SU-DHL-6 (cell line): ENCODE results near the gene SUGP1.

Experiments used
- H2AFZ ChIP-seq: fragments of 200-600 bp; sonication (generic); 2 replicates; pipeline ENCODE4 v1.6.1; 2014; ENCODE audit warnings: low read depth, mild to moderate bottlenecking, moderate library complexity, mixed read lengths, antibody characterized with exemption, low read length; ENCODE audit not compliant: severe bottlenecking
- H3F3A ChIP-seq: fragments of 200-600 bp; shearing (Covaris generic); 2 replicates; pipeline ENCODE4 v1.6.0; 2016; ENCODE audit warnings: antibody characterized with exemption, mild to moderate bottlenecking; ENCODE audit not compliant: insufficient read depth
- H3K27ac ChIP-seq: fragments of 200-600 bp; sonication (generic); 2 replicates; pipeline ENCODE4 v1.5.1; 2016; ENCODE audit warnings: low read depth, mild to moderate bottlenecking, low read length, moderate library complexity, mixed read lengths
- H3K27me3 ChIP-seq: fragments of 200-600 bp; sonication (generic), shearing (Covaris generic); 2 replicates; pipeline ENCODE4 v1.6.0; 2014; ENCODE audit warnings: mild to moderate bottlenecking, low read length
- H3K36me3 ChIP-seq: fragments of 200-600 bp; sonication (generic); 2 replicates; pipeline ENCODE4 v1.6.1; 2014; ENCODE audit warnings: mild to moderate bottlenecking, low read length, mixed read lengths
- H3K4me2 ChIP-seq: fragments of 300-600, 200-600 bp; shearing (Covaris generic), sonication (generic); 2 replicates; pipeline ENCODE4 v1.6.0; 2014; ENCODE audit warnings: low read length, low read depth, mild to moderate bottlenecking; ENCODE audit not compliant: poor library complexity, severe bottlenecking
- H3K4me3 ChIP-seq: fragments of 200-600 bp; sonication (generic); 2 replicates; pipeline ENCODE4 v1.5.1; 2014; ENCODE audit warnings: antibody characterized with exemption, low read length, mild to moderate bottlenecking, mixed read lengths; ENCODE audit not compliant: insufficient read depth, poor library complexity, severe bottlenecking
- H3K79me2 ChIP-seq: fragments of 200-600 bp; sonication (generic); 2 replicates; pipeline ENCODE4 v1.6.1; 2014; ENCODE audit warnings: mild to moderate bottlenecking, low read length, moderate library complexity; ENCODE audit not compliant: insufficient read depth
- H3K9ac ChIP-seq: fragments of 200-600 bp; sonication (generic); 2 replicates; pipeline ENCODE4 v1.7.0; 2014; ENCODE audit warnings: mild to moderate bottlenecking, low read length
- H3K9me2 ChIP-seq: fragments of 200-600 bp; sonication (generic); replicated peaks from 2 replicates; pipeline ENCODE4 v1.6.1; 2014; ENCODE audit warnings: low read length; ENCODE audit not compliant: insufficient read depth
- H3K9me3 ChIP-seq: fragments of 200-600 bp; sonication (generic); 2 replicates; pipeline ENCODE4 v1.6.1; 2014; ENCODE audit warnings: low read length, mixed read lengths; ENCODE audit not compliant: insufficient read depth
- H4K20me1 ChIP-seq: fragments of 200-600 bp; sonication (generic); 2 replicates; pipeline ENCODE4 v1.6.1; 2014; ENCODE audit warnings: low read depth, mild to moderate bottlenecking, antibody characterized with exemption, low read length, moderate library complexity, mixed read lengths
- EZH2phosphoT487 ChIP-seq: fragments of 200-600 bp; sonication (generic), shearing (Covaris generic); conservative IDR thresholded peaks from 2 replicates; pipeline ENCODE4 v1.6.1; 2018; ENCODE audit warnings: mild to moderate bottlenecking, antibody characterized with exemption, low read length, moderate library complexity, mixed read lengths
- TF ChIP-seq, protein P1 (sequence below): fragments of 200-600 bp; sonication (generic); IDR thresholded peaks from one replicate; pipeline ENCODE4 v1.5.1; 2017; ENCODE audit warnings: antibody characterized with exemption, mild to moderate bottlenecking, low read length, moderate library complexity; ENCODE audit not compliant: insufficient read depth, poor library complexity, severe bottlenecking

The SUGP1 gene

DNA sequence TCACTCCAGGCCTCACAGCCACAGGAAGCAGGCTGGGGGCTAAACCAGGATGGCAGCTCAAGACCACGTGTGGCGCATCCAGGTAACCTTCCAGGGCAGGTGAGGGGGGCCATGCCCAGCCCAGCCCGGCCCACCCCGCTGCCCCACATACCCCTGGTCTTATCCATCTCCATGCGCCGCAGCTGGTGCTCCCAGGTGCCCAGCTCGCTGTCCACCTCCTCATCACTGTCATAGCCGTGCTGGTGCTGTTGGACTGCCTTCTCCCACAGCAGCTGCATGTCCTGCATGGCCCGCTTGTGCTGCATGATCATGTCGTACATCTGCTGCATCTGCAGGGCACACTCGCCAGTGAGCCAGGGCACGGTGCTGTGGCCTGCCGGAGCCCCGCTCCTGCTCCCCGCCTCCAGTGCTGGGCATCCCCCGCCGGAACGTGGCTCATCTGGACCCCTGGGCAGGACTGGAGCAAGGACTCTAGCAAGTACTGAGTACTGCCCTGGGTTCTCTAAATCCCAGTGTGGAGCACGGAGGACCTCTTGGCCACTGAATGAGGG is 41.2 kb downstream of the SUGP1 start:
- 0 out of 2 replicates have a peak, but pooled peaks cover 3% of the 10 kb centered on the region for H3K36me3 ChIP-seq
- no peaks in the 10 kb centered on the region for H4K20me1 ChIP-seq
- H3K9ac ChIP-seq: no peak overlapping the region

DNA sequence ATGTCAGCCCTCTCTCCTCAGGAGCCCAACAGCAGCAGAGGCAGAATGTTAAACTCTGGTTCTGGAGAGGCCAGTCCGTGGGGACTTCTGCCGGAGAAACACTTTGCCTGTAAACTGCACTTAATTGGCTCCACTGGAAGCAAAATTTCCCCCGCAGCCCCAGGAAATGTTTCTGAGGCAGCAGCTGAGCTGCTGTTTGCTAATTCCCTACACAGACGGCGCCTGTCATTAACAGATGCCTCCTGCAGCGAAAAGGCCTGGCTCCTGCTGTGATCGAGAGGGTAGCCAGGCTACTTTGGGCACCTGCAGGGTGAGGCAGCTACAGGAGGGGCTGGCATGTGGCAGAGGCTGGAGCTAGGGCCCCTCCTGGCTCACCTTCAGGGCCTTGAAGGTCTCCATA is 42.0 kb downstream of the SUGP1 start:
- Histone ChIP-seq H3F3A (no peaks in the 10 kb centered on the region), H3K36me3 (no peaks in the 10 kb centered on the region), H3K27me3 (no peaks in the 10 kb centered on the region), H3K27ac (no peak overlapping the region), H3K9ac (no peak overlapping the region), H3K9me3 (no peaks in the 10 kb centered on the region), H3K79me2 (no peaks in the 10 kb centered on the region), H2AFZ (no peak overlapping the region), H3K9me2 (no peaks in the 10 kb centered on the region), H3K4me3 (no peak overlapping the region), H3K4me2 (no peak overlapping the region), H4K20me1 (no peaks in the 10 kb centered on the region)
- TF ChIP-seq EZH2phosphoT487: no peak
- TF ChIP-seq, protein P1, sequence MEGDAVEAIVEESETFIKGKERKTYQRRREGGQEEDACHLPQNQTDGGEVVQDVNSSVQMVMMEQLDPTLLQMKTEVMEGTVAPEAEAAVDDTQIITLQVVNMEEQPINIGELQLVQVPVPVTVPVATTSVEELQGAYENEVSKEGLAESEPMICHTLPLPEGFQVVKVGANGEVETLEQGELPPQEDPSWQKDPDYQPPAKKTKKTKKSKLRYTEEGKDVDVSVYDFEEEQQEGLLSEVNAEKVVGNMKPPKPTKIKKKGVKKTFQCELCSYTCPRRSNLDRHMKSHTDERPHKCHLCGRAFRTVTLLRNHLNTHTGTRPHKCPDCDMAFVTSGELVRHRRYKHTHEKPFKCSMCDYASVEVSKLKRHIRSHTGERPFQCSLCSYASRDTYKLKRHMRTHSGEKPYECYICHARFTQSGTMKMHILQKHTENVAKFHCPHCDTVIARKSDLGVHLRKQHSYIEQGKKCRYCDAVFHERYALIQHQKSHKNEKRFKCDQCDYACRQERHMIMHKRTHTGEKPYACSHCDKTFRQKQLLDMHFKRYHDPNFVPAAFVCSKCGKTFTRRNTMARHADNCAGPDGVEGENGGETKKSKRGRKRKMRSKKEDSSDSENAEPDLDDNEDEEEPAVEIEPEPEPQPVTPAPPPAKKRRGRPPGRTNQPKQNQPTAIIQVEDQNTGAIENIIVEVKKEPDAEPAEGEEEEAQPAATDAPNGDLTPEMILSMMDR: no peak

More for the DNA sequence above, 41.2 kb downstream of the SUGP1 start:
- no peak overlapping the region for H3K4me3 ChIP-seq
- no peaks in the 10 kb centered on the region for H3F3A ChIP-seq
- no peaks in the 10 kb centered on the region for H3K79me2 ChIP-seq
- TF ChIP-seq EZH2phosphoT487: no peak
- TF ChIP-seq, protein P1: no peak
- H2AFZ ChIP-seq: no peak overlapping the region
- H3K9me2 ChIP-seq: no peaks in the 10 kb centered on the region
- no peaks in the 10 kb centered on the region for H3K27me3 ChIP-seq
- H3K4me2 ChIP-seq: no peak overlapping the region
- H3K27ac ChIP-seq: no peak overlapping the region
- H3K9me3 ChIP-seq: no peaks in the 10 kb centered on the region

DNA sequence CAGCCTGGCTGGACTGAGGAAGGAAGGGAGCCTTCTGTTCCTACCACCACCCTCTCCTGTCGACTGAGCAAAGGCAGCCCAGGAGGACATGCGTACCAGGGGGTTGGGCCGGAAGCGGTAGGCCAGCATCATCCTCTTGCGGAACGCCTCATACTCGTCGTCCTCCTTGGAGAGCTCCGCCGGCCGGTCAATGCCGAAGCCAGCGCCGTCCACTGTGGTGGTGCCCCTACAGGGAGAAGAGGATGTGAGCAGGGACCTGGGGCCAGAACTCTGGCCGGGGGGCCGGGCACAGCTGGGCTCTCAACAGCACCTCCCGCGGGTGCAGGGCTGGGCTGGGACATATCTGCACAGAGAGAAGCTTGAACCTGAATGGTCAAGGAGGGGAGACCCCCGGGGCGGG is 43.5 kb downstream of the SUGP1 start:
- TF ChIP-seq, protein P1: no peak
- TF ChIP-seq EZH2phosphoT487: no peak
- Histone ChIP-seq H3K9me3 (no peaks in the 10 kb centered on the region), H3F3A (no peaks in the 10 kb centered on the region), H3K4me3 (no peak overlapping the region), H3K27ac (no peak overlapping the region), H3K9ac (no peak overlapping the region), H3K4me2 (no peak overlapping the region), H4K20me1 (no peaks in the 10 kb centered on the region), H3K79me2 (no peaks in the 10 kb centered on the region), H3K9me2 (no peaks in the 10 kb centered on the region), H2AFZ (no peak overlapping the region), H3K36me3 (no peaks in the 10 kb centered on the region), H3K27me3 (no peaks in the 10 kb centered on the region)
